ENCODE data around the gene TRDN.

- TF ChIP-seq POLR2AphosphoS5 (IDR thresholded peaks at IDR 0.05) (no peak), CTCF (IDR thresholded peaks at IDR 0.05) (no peak)
Measured at GRCh38 chr6:123635144-123635543, 1.6 kb downstream of the TRDN start.

Measured in breast epithelium (tissue), 3 donors.